Right lobe of liver (tissue), 6 donors: ENCODE data around the gene CYP27C1. TPM values are rescaled to one million over a fixed set of nuclear protein-coding genes. Genes with fewer than 3 reads are reported as not detected.
"Not testable (repeated sequence)": the region's sequence is repeated elsewhere in the genome, so short reads cannot be mapped to it uniquely, and the experiment has no call there.

Experiments used
- ATAC-seq, 4 donors: fragments of 200-7000 bp; cut with Tn5 transposase; one replicate each; pipeline ENCODE4 v1.9.1; 2020; ENCODE audit warnings: mild to moderate bottlenecking in 4 of 4, moderate library complexity in 4 of 4
- DNase-seq, 3 donors: peaks; one replicate each; pipeline ENCODE4 v3.0.0-alpha.2; 2020
- H3K27ac ChIP-seq, 3 donors: fragments of 200-600 bp; one replicate each; pipeline ENCODE4 v1.8.0; 2022
- H3K27me3 ChIP-seq, 2 donors: fragments of 200-600 bp; one replicate each; pipeline ENCODE4 v1.8.0; 2022
- H3K36me3 ChIP-seq, 4 donors: fragments of 200-600 bp; sonication (generic) in 1 of 4; one replicate each; pipeline versions ENCODE4 v1.5.1 to v1.8.0; 2017 to 2022; ENCODE audit warnings: control low read depth in 1 of 4
- H3K4me1 ChIP-seq, 4 donors: fragments of 200-600 bp; sonication (generic) in 1 of 4; one replicate each; pipeline versions ENCODE4 v1.5.1 to v1.8.0; 2017 to 2022; ENCODE audit warnings: control low read depth in 1 of 4
- H3K4me3 ChIP-seq, 3 donors: fragments of 200-600 bp; one replicate each; pipeline ENCODE4 v1.8.0; 2022
- H3K9me3 ChIP-seq, 4 donors: fragments of 200-600 bp; sonication (generic) in 1 of 4; one replicate each; pipeline versions ENCODE4 v1.5.1 to v1.8.0; 2017 to 2022; ENCODE audit warnings: control low read depth in 1 of 4
- POLR2A ChIP-seq: fragments of 450-650 bp; IDR thresholded peaks from one replicate; pipeline ENCODE4 v1.6.1; 2017; ENCODE audit warnings: antibody characterized with exemption, mild to moderate bottlenecking
- WGBS: methylation state at CpG from one replicate; pipeline ENCODE4 v1.1.6; 2018; ENCODE audit warnings: low coverage, low lambda C conversion rate; ENCODE audit not compliant: insufficient coverage; ENCODE audit errors: missing lambda C conversion rate; 5-methylcytosine and 5-hydroxymethylcytosine counted together
- intact Hi-C, 2 donors: fragments of 100-400 bp; cut with DNase I; formaldehyde crosslinking; loops; one replicate each; pipeline versions ENCODE4 v1.11.2 to v1.14.1; 2022
- total RNA-seq, 6 experiments: library from RNA; depleted of rRNA in 2 of 6; stranded (reverse); fragments of >200 nt in 2 of 6; fragmentation: NEBNext Ultra II Directional in 3 of 6; extraction: Animal tissue kit (Norgen Biotek cat#: 25700) in 3 of 6; gene quantifications; one replicate each; pipeline versions ENCODE4 v1.1.0 to v1.2.4, GENCODE V29; 2016 to 2023
- TF ChIP-seq, protein P1 (sequence below), 4 donors: fragments of 200-600 bp in 3 of 4; fragments of 450-650 bp in 1 of 4; IDR thresholded peaks; one replicate each; pipeline versions ENCODE4 v1.5.1 to v1.8.0; 2016 to 2022; ENCODE audit warnings: antibody characterized with exemption in 4 of 4, mild to moderate bottlenecking in 2 of 4
- donor health status: DM: no; HTN: yes; CAD: no.
- donor health status: DM: no; HTN: no; CAD: no.
- donor health status: DM: no; HTN: no; CAD: no.
- donor health status: DM: no; HTN: yes; CAD: no.
- donor health status: DM: no; HTN: yes; CAD: no.

Gene CYP27C1
- total RNA-seq, 6 experiments from 2014 or later = 0.05 TPM; not detected in 5

DNA sequence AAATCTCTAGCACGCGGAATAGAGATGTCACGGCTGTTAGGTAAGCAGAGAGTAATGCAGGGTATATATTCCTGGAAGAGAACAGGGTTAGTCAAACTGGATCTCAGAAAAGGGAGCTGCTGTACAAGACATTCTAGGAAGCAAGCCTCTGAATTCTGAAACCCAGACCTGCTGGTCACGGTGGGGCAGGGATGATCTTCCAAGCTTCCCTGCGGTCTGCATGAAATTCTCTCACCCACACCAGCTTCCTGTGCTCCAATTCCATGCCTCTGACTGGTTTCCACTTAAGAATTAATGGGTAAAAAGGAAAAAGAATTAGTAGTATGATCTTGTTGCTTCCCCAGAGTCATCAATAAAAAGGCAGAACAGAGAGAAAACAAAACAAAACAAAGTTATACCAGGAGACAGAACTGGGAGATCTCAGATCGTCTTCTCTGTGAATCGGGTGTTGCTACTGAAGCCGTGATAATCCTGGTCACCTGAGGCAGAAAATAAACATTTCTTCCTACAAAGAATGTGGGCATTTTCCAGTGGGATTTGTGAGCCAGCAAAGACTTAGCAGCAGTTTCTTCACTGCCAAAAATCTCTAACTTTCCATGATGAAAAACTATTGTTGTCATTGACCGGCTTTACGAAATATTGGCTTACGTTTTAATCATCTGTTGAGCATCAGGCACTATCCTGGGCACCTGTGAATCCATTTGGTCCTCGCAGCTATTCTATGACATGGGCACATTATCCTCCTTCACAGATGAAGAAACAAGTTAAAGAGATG lies 5.3 kb upstream of the CYP27C1 start:
- no peak for ATAC-seq
- no peak for DNase-seq
- Histone ChIP-seq H3K27me3 (no peaks in the 10 kb centered on the region), H3K9me3 (no peaks in the 10 kb centered on the region), H3K27ac (no peak overlapping the region), H3K36me3 (no peaks in the 10 kb centered on the region), H3K4me3 (no peak overlapping the region), H3K4me1 (peaks cover 0 to 8% (median 2%) of the 10 kb centered on the region in 4 donors)
- TF ChIP-seq, protein P1, sequence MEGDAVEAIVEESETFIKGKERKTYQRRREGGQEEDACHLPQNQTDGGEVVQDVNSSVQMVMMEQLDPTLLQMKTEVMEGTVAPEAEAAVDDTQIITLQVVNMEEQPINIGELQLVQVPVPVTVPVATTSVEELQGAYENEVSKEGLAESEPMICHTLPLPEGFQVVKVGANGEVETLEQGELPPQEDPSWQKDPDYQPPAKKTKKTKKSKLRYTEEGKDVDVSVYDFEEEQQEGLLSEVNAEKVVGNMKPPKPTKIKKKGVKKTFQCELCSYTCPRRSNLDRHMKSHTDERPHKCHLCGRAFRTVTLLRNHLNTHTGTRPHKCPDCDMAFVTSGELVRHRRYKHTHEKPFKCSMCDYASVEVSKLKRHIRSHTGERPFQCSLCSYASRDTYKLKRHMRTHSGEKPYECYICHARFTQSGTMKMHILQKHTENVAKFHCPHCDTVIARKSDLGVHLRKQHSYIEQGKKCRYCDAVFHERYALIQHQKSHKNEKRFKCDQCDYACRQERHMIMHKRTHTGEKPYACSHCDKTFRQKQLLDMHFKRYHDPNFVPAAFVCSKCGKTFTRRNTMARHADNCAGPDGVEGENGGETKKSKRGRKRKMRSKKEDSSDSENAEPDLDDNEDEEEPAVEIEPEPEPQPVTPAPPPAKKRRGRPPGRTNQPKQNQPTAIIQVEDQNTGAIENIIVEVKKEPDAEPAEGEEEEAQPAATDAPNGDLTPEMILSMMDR (IDR thresholded peaks at IDR 0.05) = no peak
- no peak for TF ChIP-seq POLR2A
- intact Hi-C loops = no loop called here
- 74% methylated on average over 10 of the region's 12 CpGs for WGBS

DNA sequence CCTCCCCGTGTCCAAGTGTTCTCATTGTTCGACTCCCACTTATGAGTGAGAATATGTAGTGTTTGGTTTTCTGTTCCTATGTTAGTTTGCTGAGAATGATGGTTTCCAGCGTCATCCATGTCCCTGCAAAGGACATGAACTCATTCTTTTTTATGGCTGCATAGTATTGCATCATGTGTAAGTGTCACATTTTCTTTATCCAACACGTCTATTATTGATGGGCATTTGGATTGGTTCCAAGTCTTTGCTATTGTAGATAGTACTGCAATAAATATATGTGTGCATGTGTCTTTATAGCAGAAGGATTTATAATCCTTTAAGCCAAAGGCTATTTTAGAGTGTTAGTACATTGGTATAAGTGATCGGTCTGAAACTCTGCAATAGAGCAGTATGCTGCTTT lies 4.0 kb upstream of the CYP27C1 start:
- H3K27ac ChIP-seq, H3K4me3 ChIP-seq, ATAC-seq, DNase-seq, H3K9me3 ChIP-seq, intact Hi-C loops, H3K36me3 ChIP-seq, H3K27me3 ChIP-seq: not testable (repeated sequence)
- peaks cover 0 to 15% (median 3%) of the 10 kb centered on the region in 4 donors for H3K4me1 ChIP-seq
- 74% methylated on average over 5 of the region's 5 CpGs for WGBS

DNA sequence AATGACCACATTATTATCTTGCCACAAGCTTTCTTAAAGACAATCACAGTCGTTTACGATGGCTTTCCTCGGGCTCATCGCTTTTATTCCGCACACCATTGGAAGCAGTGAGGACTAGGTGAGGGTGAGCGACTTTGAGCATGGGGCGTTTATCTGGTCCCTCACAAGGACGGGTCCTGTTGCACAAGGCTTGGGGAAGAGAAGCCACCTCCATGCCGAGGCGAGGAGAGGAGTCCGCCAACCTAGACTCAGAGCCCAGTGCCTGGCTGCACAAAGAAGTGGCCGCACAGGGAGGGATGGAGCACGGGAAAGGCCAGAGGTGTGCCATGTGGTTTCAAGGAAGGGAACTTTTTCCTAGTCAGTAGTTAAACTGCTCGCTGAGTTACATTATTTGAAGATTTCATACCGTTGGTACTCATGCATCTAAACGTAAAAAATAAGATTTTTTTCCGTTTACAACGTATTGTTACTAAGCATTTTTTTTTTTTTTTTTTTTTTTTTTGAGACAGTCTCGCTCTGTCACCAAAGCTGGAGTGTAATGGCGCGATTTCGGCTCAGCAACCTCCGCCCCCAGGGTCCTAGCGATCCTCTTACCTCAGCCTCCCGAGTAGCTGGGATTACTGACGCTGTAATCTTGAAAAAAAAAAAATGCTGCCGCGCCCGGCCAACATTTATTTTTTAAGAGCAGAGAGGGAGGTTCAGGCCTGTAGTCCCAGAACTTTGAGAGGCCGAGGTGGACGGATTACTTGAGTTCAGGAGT lies 849 bp upstream of the CYP27C1 start:
- Histone ChIP-seq H3K27me3 (peaks cover 0 to 3% of the 10 kb centered on the region in 2 donors), H3K4me1 (peaks cover 0 to 12% (median 4%) of the 10 kb centered on the region in 4 donors), H3K27ac (no peak overlapping the region), H3K36me3 (no peaks in the 10 kb centered on the region), H3K9me3 (no peaks in the 10 kb centered on the region), H3K4me3 (no peak overlapping the region)
- no peak for ATAC-seq
- TF ChIP-seq, protein P1 (IDR thresholded peaks at IDR 0.05) = no peak
- no peak for TF ChIP-seq POLR2A
- 48% methylated on average over 29 of the region's 31 CpGs for WGBS
- no peak for DNase-seq
- intact Hi-C loops = no loop called here

DNA sequence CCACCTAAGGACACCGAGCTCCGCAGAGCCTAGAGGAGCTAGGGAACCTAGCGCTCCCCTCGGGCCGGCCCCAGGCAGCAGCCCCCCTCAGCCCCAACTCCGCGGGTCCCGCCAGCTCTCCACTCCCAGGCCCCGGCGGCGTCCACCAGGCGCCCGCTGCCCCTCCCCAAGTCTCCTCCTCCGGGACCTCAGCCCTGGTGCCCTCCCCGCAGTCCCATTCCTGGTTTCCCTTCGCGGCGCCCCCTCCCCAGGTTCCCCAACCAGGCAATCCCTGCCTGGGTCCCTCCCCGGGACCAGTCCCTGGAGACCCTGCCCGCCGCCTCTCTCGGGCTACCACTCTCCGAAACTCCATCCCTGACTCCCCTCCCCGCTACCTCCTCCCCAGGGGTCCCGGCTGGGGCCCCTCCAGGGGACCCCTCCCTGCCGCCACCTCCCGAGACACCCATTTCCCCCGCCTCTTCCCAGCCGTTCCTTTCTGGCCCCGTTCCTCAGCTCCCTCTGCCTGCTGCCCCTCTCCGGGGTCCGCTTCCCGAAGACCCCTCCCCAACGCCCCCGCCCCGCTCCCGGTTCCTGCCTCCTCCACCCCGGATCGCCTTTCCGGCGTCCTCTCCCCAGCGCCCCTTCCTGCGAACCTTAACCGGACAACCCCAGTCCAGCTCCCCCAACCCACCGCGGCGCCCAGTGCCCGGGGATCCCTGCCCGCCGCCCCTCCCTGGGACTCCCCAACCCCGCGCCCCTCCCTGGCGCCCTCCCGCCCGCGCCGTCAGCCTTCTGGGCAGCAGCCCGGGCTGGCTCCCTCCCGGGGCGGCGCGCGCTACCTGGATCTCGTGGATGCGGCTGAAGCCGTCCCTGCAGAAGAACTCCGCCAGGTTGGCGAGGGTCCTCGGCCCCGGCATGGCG lies 678 bp downstream of the CYP27C1 start:
- peaks cover 0 to 3% of the 10 kb centered on the region in 2 donors for H3K27me3 ChIP-seq
- no peak overlapping the region for H3K27ac ChIP-seq
- 1% methylated on average over 42 of the region's 71 CpGs for WGBS
- DNase-seq (no peak), ATAC-seq (peak; percentile 57 to 65 (median 64))
- H3K36me3 ChIP-seq = no peaks in the 10 kb centered on the region
- peak overlapping the region; percentile 20 to 45 (median 28) for H3K4me3 ChIP-seq
- TF ChIP-seq POLR2A = no peak
- TF ChIP-seq, protein P1 (IDR thresholded peaks at IDR 0.05) = no peak
- intact Hi-C loops = no loop called here
- H3K9me3 ChIP-seq = no peaks in the 10 kb centered on the region
- H3K4me1 ChIP-seq = peaks cover 0 to 12% (median 4%) of the 10 kb centered on the region in 4 donors
